GM12865 (cell line): ENCODE measurements around the gene H2BW2.
"Not testable (repeated sequence)": the region's sequence is repeated elsewhere in the genome, so short reads cannot be mapped to it uniquely, and the experiment has no call there.

Experiments used
- DNase-seq: peaks from one replicate; pipeline ENCODE4 v3.0.0; 2010; ENCODE audit warnings: low read depth
- H3K4me3 ChIP-seq: 2 replicates; pipeline ENCODE4 v1.5.1; 2011; ENCODE audit warnings: mild to moderate bottlenecking, low read depth, low read length, control low read depth
- TF ChIP-seq, protein P1 (sequence below): IDR thresholded peaks from 2 replicates; pipeline ENCODE4 v1.5.1; 2011; ENCODE audit warnings: low read length, control low read depth, low read depth, inconsistent platforms; ENCODE audit not compliant: insufficient read depth; ENCODE audit errors: missing control alignments

Gene H2BW2

DNA sequence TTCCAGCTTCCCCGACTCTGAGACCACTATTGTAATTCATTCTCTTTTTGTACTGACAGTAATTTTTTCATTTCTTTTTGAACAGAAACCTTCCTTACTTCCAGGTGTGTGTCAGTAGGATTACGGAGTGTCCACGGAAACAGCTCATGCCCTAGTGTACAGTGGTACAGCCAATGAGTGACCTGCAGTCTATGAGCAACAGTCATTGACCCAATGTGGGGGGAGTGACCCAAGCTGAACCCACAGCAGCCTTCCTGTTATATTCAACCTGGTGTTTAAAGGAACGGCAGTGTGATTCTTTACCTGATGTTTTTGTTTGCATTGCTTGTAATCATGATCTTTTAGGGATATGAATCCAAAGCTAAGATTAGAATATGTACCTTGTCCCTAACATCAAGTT lies 1.2 kb downstream of the H2BW2 start:
- H3K4me3 ChIP-seq: no peak overlapping the region
- TF ChIP-seq, protein P1, sequence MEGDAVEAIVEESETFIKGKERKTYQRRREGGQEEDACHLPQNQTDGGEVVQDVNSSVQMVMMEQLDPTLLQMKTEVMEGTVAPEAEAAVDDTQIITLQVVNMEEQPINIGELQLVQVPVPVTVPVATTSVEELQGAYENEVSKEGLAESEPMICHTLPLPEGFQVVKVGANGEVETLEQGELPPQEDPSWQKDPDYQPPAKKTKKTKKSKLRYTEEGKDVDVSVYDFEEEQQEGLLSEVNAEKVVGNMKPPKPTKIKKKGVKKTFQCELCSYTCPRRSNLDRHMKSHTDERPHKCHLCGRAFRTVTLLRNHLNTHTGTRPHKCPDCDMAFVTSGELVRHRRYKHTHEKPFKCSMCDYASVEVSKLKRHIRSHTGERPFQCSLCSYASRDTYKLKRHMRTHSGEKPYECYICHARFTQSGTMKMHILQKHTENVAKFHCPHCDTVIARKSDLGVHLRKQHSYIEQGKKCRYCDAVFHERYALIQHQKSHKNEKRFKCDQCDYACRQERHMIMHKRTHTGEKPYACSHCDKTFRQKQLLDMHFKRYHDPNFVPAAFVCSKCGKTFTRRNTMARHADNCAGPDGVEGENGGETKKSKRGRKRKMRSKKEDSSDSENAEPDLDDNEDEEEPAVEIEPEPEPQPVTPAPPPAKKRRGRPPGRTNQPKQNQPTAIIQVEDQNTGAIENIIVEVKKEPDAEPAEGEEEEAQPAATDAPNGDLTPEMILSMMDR: no peak
- no peak for DNase-seq

DNA sequence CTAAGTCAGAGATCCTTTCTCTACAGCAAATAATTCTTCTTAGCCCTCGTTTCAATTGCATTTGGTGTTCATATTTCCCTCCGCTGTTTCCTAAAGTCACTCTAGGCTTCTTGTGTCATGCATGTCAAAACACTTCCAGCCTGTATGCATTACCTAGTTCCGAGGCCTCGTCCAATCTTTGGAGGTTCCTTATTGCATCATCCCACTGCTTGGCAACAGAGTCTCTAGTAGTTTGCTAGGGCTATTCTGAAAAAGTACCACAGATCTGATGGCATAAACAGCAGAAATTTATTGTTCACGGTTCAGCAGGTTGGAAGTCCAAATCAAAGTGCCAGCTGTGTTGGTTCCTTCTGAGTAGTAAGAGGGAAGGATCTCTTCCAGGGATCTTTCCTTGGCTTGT lies 5.9 kb downstream of the H2BW2 start:
- TF ChIP-seq, protein P1: no peak
- no peak for DNase-seq
- H3K4me3 ChIP-seq: no peak overlapping the region

DNA sequence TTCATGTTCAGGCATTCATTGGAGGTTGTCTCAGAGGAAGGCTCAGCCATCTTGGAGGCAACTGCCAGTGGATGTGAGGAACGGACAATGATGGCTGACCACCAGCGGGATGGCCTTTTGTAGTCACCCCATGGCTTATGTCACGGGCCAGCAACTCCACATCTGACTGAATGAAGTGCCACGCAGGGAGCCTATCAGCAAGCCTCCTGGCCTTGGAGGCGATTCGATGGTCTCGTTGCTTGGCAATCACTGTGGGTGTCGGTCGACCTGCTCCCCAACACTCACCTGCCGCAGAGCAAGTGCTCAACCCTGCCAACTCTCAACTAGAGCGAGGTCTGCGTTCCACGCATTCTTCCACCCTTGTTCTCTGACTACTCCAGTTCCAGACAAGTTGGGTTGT lies 7.4 kb downstream of the H2BW2 start:
- TF ChIP-seq, protein P1: no peak
- no peak for DNase-seq
- H3K4me3 ChIP-seq: no peak overlapping the region

DNA sequence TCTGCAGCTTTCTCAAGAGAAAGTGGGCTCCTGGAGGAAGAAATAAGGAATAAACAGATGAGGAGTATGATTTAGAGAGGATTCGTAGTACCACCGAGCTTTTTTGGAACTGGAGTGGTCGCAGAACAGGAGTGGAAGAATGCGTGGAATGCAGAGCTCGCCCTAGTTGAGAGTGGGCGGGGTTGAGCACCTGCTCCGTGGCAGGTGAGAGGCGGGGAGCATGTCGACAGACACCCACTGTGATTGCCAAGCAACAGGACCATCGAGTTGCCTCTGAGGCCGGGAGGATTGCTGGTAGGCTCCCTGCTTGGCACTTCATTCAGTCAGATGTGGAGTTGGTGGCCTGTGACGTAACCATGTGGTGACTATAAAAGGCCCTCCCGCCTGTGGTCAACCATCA lies 15.2 kb downstream of the H2BW2 start:
- not testable (repeated sequence) for DNase-seq, H3K4me3 ChIP-seq

DNA sequence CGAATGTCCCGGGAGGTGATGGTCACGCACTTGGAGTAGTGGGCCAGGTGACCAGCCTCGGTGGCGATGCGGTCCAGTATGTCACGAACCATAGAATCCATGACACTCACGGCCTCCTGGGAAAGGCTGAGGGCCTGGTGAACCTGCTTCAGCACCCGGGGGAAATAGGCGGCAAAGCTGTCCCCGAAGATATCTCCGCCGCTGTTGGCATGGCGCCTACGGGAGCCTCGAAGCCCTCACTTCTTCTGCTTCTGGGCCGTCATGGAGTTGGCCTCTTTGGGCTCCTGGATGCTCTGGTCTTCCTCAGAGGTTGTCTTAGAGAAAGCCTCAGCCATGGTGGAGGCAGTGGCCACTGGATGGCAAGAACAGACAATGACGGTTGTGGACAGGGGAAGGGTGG lies 22.9 kb downstream of the H2BW2 start:
- not testable (repeated sequence) for DNase-seq, H3K4me3 ChIP-seq

DNA sequence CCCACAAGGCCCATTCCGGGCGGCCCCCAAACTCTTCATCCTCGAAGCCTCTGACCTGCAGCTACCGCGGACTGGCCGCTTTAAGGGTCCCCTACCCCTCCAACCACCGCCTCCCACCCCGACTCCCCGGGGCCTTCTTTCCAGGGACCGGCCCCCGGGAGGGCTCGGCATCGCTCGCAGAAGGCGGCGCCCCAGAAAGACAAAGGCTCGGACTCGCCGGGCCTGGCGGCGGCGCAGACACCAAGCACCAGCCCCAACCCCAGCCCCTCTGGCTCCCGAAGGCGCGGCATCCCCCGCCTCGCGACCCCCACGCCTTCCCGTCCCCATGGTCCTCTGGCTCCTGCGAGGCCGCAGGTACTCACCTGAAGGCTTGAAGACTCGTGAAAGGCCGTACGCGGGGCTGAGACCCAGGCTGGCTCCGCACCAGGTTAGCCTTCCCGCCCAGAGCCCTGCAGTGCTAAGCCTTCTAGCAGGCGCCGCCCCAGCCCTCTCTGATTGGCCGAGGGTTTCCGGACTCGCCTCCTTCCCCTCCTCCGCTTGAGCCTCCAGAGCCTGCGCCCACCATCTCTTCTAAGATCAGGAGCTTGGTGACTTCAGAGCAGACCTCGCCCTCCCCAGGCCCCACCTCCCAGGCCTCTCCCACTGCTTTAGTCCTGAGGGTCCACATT lies 36.2 kb downstream of the H2BW2 start, which contains the start of gene TMSB15C:
Gene TMSB15C (minus strand): TSS at position 459 of the 668 bp plus-strand sequence.
- not testable (repeated sequence) for DNase-seq, H3K4me3 ChIP-seq

DNA sequence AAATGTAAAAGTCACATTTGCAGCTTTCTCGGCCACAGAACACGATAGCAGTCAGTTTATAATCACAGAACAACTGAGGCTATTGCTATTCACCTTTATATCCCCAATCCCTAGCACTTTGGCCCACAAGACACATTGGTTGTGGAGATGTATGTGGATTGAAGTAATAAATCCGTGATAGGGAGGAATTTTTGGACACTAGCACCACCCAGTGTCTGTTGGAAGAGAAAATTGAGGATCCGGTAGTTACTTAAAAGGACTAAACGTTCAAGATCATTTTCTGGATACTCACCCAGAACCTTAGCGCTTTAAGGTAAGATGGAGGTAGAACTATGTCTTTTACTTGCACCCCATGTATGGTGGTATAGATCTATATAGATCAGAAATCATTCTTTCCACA lies 38.1 kb downstream of the H2BW2 start:
- H3K4me3 ChIP-seq, DNase-seq: not testable (repeated sequence)

DNA sequence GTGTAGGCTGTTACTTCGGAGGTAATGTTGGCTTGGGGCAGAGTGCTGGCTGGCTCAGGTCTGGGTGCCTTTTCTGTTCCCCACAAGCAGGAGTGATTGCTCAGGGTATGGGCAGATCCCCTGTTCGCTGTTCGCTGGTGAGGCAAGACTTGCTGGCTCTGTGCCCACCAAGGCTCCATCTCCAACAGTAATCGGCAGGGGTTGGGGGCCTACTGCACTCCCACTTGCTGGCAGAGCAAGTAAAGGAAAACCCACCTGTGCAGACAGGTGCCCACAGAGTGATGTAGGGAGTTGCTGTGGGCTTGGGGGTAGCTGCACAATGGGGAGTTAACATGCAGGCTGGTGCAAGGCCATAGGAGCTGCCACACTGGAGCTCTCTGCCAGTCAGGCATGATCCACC lies 44.3 kb downstream of the H2BW2 start:
- H3K4me3 ChIP-seq: no peak overlapping the region
- TF ChIP-seq, protein P1: no peak
- no peak for DNase-seq

DNA sequence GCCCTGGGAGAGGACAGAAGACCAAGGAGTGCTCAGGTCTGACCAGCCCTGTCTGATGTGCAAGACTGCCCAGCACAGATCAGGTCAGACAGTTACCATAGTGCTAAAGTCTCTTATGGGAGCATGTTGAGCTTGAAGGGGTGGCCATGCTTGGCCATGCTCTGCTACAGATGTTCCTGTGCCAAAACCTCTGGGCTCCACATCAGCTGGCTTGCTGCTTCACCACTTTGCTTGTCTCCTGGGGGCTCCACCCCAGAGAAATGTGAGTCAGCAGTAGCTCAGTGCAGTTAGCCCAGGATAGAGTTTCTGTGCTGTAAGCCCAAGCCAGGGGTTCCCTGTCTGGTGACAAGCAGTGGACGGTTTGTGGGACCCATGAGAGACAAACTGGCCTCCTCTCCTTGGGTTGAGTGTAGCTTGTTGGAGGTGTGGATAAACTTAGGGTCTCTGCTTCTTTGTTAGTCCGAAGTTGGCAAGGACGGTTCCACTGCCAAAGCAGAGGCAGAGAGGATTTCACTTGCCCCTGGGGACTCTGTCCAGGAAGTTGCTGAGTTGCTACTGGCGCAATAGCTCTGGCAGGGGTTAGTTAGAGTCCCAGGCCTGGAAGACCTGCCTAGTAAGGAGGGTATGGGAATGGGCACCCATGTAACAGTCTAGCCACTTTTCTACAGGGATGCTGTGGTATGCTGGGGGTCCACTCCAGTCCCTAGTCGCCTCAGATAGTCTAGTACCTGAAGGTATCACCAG lies 45.0 kb downstream of the H2BW2 start:
- no peak for DNase-seq
- no peak overlapping the region for H3K4me3 ChIP-seq
- TF ChIP-seq, protein P1: no peak
